H1 (cell line): ENCODE data around the gene MAGI2. TPM values are rescaled to one million over a fixed set of nuclear protein-coding genes. Genes with fewer than 3 reads are reported as not detected.
A peak's percentile ranks its signal among the peaks of the same experiment; 100 is the strongest.

Source experiments
- CTCF ChIA-PET: fragments of 300-600 bp; sonication (Branson Sonifier 250); formaldehyde crosslinking; loops from one replicate; lab custom pipeline; 2021; ENCODE audit not compliant: partially characterized antibody; lab: Charles Lee
- POLR2A ChIA-PET: fragments of 300-600 bp; sonication (Branson Sonifier 250); formaldehyde crosslinking; loops from one replicate; lab custom pipeline; 2021; ENCODE audit warnings: inconsistent platforms; ENCODE audit not compliant: partially characterized antibody; lab: Charles Lee
- DNase-seq, 2 experiments: peaks; one replicate each; pipeline versions ENCODE4 v3.0.0 to v3.0.0-alpha.2; 2010 to 2022; ENCODE audit warnings: low spot score in 2 of 2, low read depth in 1 of 2, mixed read lengths in 1 of 2
- FAIRE-seq: peaks from 2 replicates; lab custom pipeline; 2011; peaks lifted over from hg19 to GRCh38; lab: Jason Lieb, UNC
- H2AFZ ChIP-seq: 2 replicates; pipeline ENCODE4 v1.8.1; 2012; ENCODE audit warnings: low read length, inconsistent platforms
- H2AK5ac ChIP-seq: 2 replicates; pipeline ENCODE4 v1.6.1; 2013; ENCODE audit warnings: low read depth, low read length
- H2BK120ac ChIP-seq: replicated peaks from 2 replicates; pipeline ENCODE3; 2013; ENCODE audit warnings: low read depth, low read length, inconsistent platforms
- H2BK12ac ChIP-seq: 2 replicates; pipeline ENCODE4 v1.6.1; 2013; ENCODE audit warnings: low read depth, low read length
- H2BK15ac ChIP-seq: 2 replicates; pipeline ENCODE4 v1.6.1; 2013; ENCODE audit warnings: low read length
- H2BK20ac ChIP-seq: 2 replicates; pipeline ENCODE4 v1.6.1; 2013; ENCODE audit warnings: low read length
- H2BK5ac ChIP-seq: 2 replicates; pipeline ENCODE4 v1.6.1; 2013; ENCODE audit warnings: low read depth, low read length
- H3K14ac ChIP-seq: 2 replicates; pipeline ENCODE4 v1.6.1; 2013; ENCODE audit warnings: inconsistent platforms; ENCODE audit not compliant: insufficient read length
- H3K18ac ChIP-seq: 2 replicates; pipeline ENCODE4 v1.6.1; 2013; ENCODE audit warnings: low read length; ENCODE audit errors: extremely low read depth
- H3K23ac ChIP-seq: 2 replicates; pipeline ENCODE4 v1.6.1; 2013; ENCODE audit warnings: inconsistent platforms; ENCODE audit not compliant: insufficient read length
- H3K23me2 ChIP-seq: 2 replicates; pipeline ENCODE4 v1.6.1; 2013; ENCODE audit warnings: low read depth, low read length
- H3K27ac ChIP-seq: 2 replicates; pipeline ENCODE4 v1.6.1; 2011; ENCODE audit warnings: low read depth, low read length, inconsistent platforms
- H3K27me3 ChIP-seq, 4 experiments: replicated peaks in 1 of 4; 1 replicate in 1 of 4; 2 replicates in 3 of 4; pipeline versions ENCODE4 v1.6.1 to v1.8.1; 2011 to 2013; ENCODE audit warnings: low read length in 3 of 4, mild to moderate bottlenecking in 3 of 4, inconsistent platforms in 2 of 4, mixed read lengths in 2 of 4, moderate library complexity in 1 of 4; ENCODE audit not compliant: control insufficient read depth in 3 of 4, insufficient read depth in 3 of 4; ENCODE audit errors: extremely low read depth in 1 of 4
- H3K36me3 ChIP-seq, 4 experiments: 2 replicates each; pipeline versions ENCODE4 v1.6.1 to v1.8.1; 2011 to 2013; ENCODE audit warnings: mild to moderate bottlenecking in 4 of 4, low read length in 3 of 4, moderate library complexity in 2 of 4, control low read depth in 1 of 4, inconsistent platforms in 1 of 4; ENCODE audit not compliant: insufficient read depth in 4 of 4, control insufficient read depth in 2 of 4
- H3K4ac ChIP-seq: replicated peaks from 2 replicates; pipeline ENCODE3; 2013; ENCODE audit warnings: low read length, low read depth, mixed read lengths, inconsistent platforms; ENCODE audit not compliant: insufficient read length
- H3K4me1 ChIP-seq, 4 experiments: replicated peaks in 1 of 4; 1 replicate in 1 of 4; 2 replicates in 3 of 4; pipeline versions ENCODE4 v1.6.1 to v1.8.1; 2011 to 2013; ENCODE audit warnings: low read length in 3 of 4, inconsistent platforms in 2 of 4, mixed read lengths in 1 of 4; ENCODE audit not compliant: insufficient read depth in 4 of 4, control insufficient read depth in 3 of 4
- H3K4me2 ChIP-seq, 2 experiments: 2 replicates each; pipeline versions ENCODE4 v1.6.1 to v1.8.1; 2011 to 2013; ENCODE audit warnings: low read depth in 2 of 2, low read length in 2 of 2, control low read depth in 1 of 2, inconsistent platforms in 1 of 2, mild to moderate bottlenecking in 1 of 2; ENCODE audit not compliant: insufficient read depth in 1 of 2
- H3K4me3 ChIP-seq, 4 experiments: fragments of 200-600, 300-600 bp in 1 of 4; sonication (generic), shearing (Covaris generic), sonication (Bioruptor Twin) in 1 of 4; 2 replicates each; pipeline versions ENCODE4 v1.5.1 to v1.8.1; 2011 to 2016; ENCODE audit warnings: low read length in 4 of 4, low read depth in 3 of 4, control low read depth in 2 of 4, inconsistent platforms in 2 of 4, mild to moderate bottlenecking in 2 of 4, mixed read lengths in 1 of 4, moderate library complexity in 1 of 4; ENCODE audit not compliant: insufficient read depth in 2 of 4; ENCODE audit errors: extremely low read depth in 1 of 4
- H3K56ac ChIP-seq: replicated peaks from 2 replicates; pipeline ENCODE3; 2013; ENCODE audit warnings: low read depth, mild to moderate bottlenecking, mixed read lengths, low read length, inconsistent platforms; ENCODE audit not compliant: insufficient read length
- H3K79me1 ChIP-seq: 2 replicates; pipeline ENCODE4 v1.6.1; 2013; ENCODE audit warnings: low read depth, low read length, control low read depth
- H3K79me2 ChIP-seq, 2 experiments: 2 replicates each; pipeline versions ENCODE4 v1.6.1 to v1.8.1; 2012 to 2013; ENCODE audit warnings: low read length in 2 of 2, mild to moderate bottlenecking in 2 of 2, inconsistent platforms in 1 of 2; ENCODE audit not compliant: insufficient read depth in 2 of 2, control insufficient read depth in 1 of 2
- H3K9ac ChIP-seq, 4 experiments: replicated peaks in 1 of 4; 1 replicate in 1 of 4; 2 replicates in 3 of 4; pipeline versions ENCODE4 v1.6.1 to v1.8.1; 2011 to 2013; ENCODE audit warnings: low read depth in 3 of 4, low read length in 3 of 4, control low read depth in 2 of 4, mild to moderate bottlenecking in 2 of 4, moderate library complexity in 2 of 4, inconsistent platforms in 1 of 4; ENCODE audit errors: extremely low read depth in 1 of 4
- H3K9me3 ChIP-seq, 2 experiments: 2 replicates each; pipeline versions ENCODE4 v1.6.1 to v1.8.1; 2012 to 2013; ENCODE audit warnings: mild to moderate bottlenecking in 2 of 2, moderate library complexity in 2 of 2, control low read depth in 1 of 2, inconsistent platforms in 1 of 2, low read depth in 1 of 2, low read length in 1 of 2, mixed read lengths in 1 of 2; ENCODE audit not compliant: insufficient read depth in 2 of 2
- H4K20me1 ChIP-seq, 2 experiments: replicated peaks in 1 of 2; 2 replicates each; pipeline versions ENCODE3 to v1.8.1; 2011 to 2013; ENCODE audit warnings: inconsistent platforms in 2 of 2, low read length in 2 of 2, mild to moderate bottlenecking in 1 of 2; ENCODE audit not compliant: insufficient read depth in 2 of 2, control insufficient read depth in 1 of 2
- H4K5ac ChIP-seq: 2 replicates; pipeline ENCODE4 v1.6.1; 2013; ENCODE audit warnings: low read length, low read depth, mixed read lengths, inconsistent platforms; ENCODE audit not compliant: insufficient read length
- H4K8ac ChIP-seq: 2 replicates; pipeline ENCODE4 v1.8.0; 2013; ENCODE audit warnings: mild to moderate bottlenecking, moderate library complexity, low read length, inconsistent platforms; ENCODE audit not compliant: insufficient read depth; ENCODE audit errors: extremely low read depth
- H4K91ac ChIP-seq: replicated peaks from 2 replicates; pipeline ENCODE3; 2013; ENCODE audit warnings: low read length, mixed read lengths, inconsistent platforms; ENCODE audit not compliant: insufficient read length
- ATF2 ChIP-seq: IDR thresholded peaks from 2 replicates; pipeline ENCODE4 v1.6.1; 2012; ENCODE audit warnings: low read length, inconsistent platforms
- CTCF ChIP-seq, 3 experiments: IDR thresholded peaks; 1 replicate in 2 of 3; 2 replicates in 1 of 3; pipeline versions ENCODE4 v1.5.1 to v1.6.1; 2011; ENCODE audit warnings: low read length in 3 of 3, mild to moderate bottlenecking in 3 of 3, inconsistent platforms in 2 of 3, low read depth in 1 of 3, moderate library complexity in 1 of 3; ENCODE audit not compliant: insufficient read depth in 1 of 3; ENCODE audit errors: control extremely low read depth in 1 of 3
- MAFK ChIP-seq: IDR thresholded peaks from 2 replicates; pipeline ENCODE4 v1.6.1; 2012; ENCODE audit warnings: low read depth, mild to moderate bottlenecking, improper control_type of control experiment, low read length
- RAD21 ChIP-seq, 2 experiments: IDR thresholded peaks in 1 of 2; conservative IDR thresholded peaks in 1 of 2; 2 replicates each; pipeline ENCODE4 v1.6.1; 2011; ENCODE audit warnings: low read depth in 2 of 2, low read length in 2 of 2, improper control_type of control experiment in 1 of 2, inconsistent platforms in 1 of 2, mild to moderate bottlenecking in 1 of 2, moderate library complexity in 1 of 2
- SIRT6 ChIP-seq: IDR thresholded peaks from one replicate; pipeline ENCODE4 v1.7.1; 2012; ENCODE audit warnings: low read length, inconsistent platforms
- WGBS, 2 experiments: shearing (Covaris generic) in 1 of 2; methylation state at CpG; one replicate each; pipeline versions ENCODE4 v1.1.6 to v1.1.7; 2013 to 2015; ENCODE audit warnings: low lambda C conversion rate in 2 of 2, mixed read lengths in 2 of 2, inconsistent platforms in 1 of 2, low coverage in 1 of 2, missing lambda C conversion rate in 1 of 2; ENCODE audit not compliant: insufficient replicate concordance in 2 of 2, insufficient coverage in 1 of 2, insufficient read length in 1 of 2; ENCODE audit errors: extremely low coverage in 1 of 2, missing lambda C conversion rate in 1 of 2; 5-methylcytosine and 5-hydroxymethylcytosine counted together
- polyA plus RNA-seq, 7 experiments: library from polyadenylated mRNA; depleted of rRNA in 3 of 7; stranded (reverse) in 5 of 7; unstranded in 2 of 7; fragments of >200 nt in 5 of 7; fragments of 200-250 nt in 2 of 7; gene quantifications; 1 replicate in 5 of 7; 2 replicates in 1 of 7; 4 replicates in 1 of 7; pipeline versions ENCODE4 v1.2.1 to v1.2.3, GENCODE V29; 2011 to 2013; ENCODE audit warnings: missing spikeins in 2 of 7, mixed read lengths in 2 of 7
- total RNA-seq: library from RNA; stranded (reverse); fragmentation: NEBNext Ultra II Directional; extraction: Animal tissue kit (Norgen Biotek cat#: 25700); gene quantifications from 2 replicates; pipeline ENCODE4 v1.2.1, GENCODE V29; 2021

The MAGI2 gene
- total and polyA plus RNA-seq, 2 of the 8 experiments (the other 6 are each of a cell fraction or from before 2014, with no cell fraction given) = 6.0 to 27.3 TPM

GRCh38 chr7:78587443-78588044, 865.9 kb downstream of the MAGI2 start:
- WGBS, 2 experiments = 81% methylated on average over 5 of the region's 5 CpGs; no CpG with 5 or more reads in 1 of the 2 experiments
- ChIA-PET POLR2A (interaction anchor here (0.6 kb wide), 1 partner anchor 11 kb away, joined by 3 read pairs; no protein-coding TSS in a partner anchor), CTCF (interaction anchor here (0.6 to 1.4 kb wide), 3 partner anchors 11 to 666 kb away, joined by 3 to 6 read pairs (median 4); no protein-coding TSS in a partner anchor)

More at GRCh38 chr7:78587443-78588044, 865.9 kb downstream of the MAGI2 start:
- Histone ChIP-seq H4K20me1 (no peaks in the 10 kb centered on the region), H3K4me3 (no peak overlapping the region), H2AK5ac (no peak overlapping the region), H2BK120ac (no peak overlapping the region), H4K8ac (no peak overlapping the region), H2BK5ac (no peak overlapping the region), H4K5ac (no peak overlapping the region), H2BK15ac (no peak overlapping the region), H3K79me1 (no peaks in the 10 kb centered on the region), H3K23ac (no peak overlapping the region), H3K27me3 (no peaks in the 10 kb centered on the region), H3K18ac (no peak overlapping the region), H3K14ac (no peak overlapping the region), H2AFZ (no peak overlapping the region), H3K9me3 (no peaks in the 10 kb centered on the region), H2BK12ac (no peak overlapping the region), H3K4me1 (peaks cover 0 to 4% (median 3%) of the 10 kb centered on the region in 4 experiments; a peak in 3 of 7 replicates), H3K9ac (no peak overlapping the region), H3K4me2 (no peak overlapping the region), H2BK20ac (no peak overlapping the region), H3K27ac (no peak overlapping the region), H3K36me3 (no peaks in the 10 kb centered on the region), H3K56ac (no peak overlapping the region), H3K4ac (no peak overlapping the region), H3K79me2 (no peaks in the 10 kb centered on the region), H4K91ac (no peak overlapping the region), H3K23me2 (no peaks in the 10 kb centered on the region)
- FAIRE-seq (peak; percentile 52), DNase-seq (no peak)
- peak; percentile 69 to 72 for TF ChIP-seq RAD21 (IDR thresholded peaks at IDR 0.05 in 1 of 2, conservative IDR thresholded peaks at IDR 0.05 in 1 of 2; ENCODE audit: low read depth in 2 of 2, low read length in 2 of 2)
- TF ChIP-seq MAFK = no peak
- TF ChIP-seq ATF2 = no peak
- TF ChIP-seq SIRT6 = no peak
- peak in 2 of 3 experiments; percentile 28 to 40; a peak in 2 of 4 replicates for TF ChIP-seq CTCF (IDR thresholded peaks at IDR 0.05; ENCODE audit: control extremely low read depth in 1 of 3, insufficient read depth in 1 of 3, low read depth in 1 of 3, low read length in 3 of 3)
